ENCODE measurements around the gene MFAP3L.

DNA sequence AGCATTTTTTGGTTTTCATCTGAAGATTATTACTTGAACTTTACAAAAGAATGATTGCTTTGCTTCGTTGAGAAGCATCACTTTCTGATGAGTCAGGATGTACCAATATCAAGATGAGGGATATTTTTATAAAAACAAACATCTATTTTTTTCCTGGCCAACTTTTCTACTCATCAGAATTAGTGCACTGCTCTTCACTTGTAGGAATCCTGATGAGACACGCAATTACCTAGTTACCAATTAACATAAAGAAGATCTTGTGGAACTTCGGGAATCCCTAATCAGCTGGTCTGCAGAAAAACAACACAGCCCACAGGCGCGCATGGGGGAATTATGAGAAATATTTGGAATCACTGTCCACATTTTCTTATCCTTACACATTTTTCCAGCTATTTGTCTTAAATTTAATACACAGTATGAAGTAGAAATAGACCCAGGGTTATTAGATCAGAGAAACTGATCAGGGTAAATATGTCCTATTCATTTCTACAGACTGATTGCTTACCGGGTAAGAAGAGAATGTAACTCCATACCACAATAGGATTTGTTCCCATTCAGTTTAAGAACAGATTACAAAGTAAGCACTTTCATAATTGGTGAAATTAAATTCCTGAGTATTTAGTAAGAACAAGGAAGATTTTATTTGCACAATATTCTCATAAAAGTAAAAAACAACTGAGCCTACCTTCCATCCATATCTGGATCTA lies 50.9 kb downstream of the MFAP3L start:
- TF ChIP-seq, protein P1, sequence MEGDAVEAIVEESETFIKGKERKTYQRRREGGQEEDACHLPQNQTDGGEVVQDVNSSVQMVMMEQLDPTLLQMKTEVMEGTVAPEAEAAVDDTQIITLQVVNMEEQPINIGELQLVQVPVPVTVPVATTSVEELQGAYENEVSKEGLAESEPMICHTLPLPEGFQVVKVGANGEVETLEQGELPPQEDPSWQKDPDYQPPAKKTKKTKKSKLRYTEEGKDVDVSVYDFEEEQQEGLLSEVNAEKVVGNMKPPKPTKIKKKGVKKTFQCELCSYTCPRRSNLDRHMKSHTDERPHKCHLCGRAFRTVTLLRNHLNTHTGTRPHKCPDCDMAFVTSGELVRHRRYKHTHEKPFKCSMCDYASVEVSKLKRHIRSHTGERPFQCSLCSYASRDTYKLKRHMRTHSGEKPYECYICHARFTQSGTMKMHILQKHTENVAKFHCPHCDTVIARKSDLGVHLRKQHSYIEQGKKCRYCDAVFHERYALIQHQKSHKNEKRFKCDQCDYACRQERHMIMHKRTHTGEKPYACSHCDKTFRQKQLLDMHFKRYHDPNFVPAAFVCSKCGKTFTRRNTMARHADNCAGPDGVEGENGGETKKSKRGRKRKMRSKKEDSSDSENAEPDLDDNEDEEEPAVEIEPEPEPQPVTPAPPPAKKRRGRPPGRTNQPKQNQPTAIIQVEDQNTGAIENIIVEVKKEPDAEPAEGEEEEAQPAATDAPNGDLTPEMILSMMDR (IDR thresholded peaks at IDR 0.05), result no peak
- no peak for TF ChIP-seq POLR2A (IDR thresholded peaks at IDR 0.05)

All from thyroid gland (tissue), 4 donors.